Upper lobe of right lung (tissue), 1 donor: ENCODE measurements around the gene CORIN. TPM values are rescaled to one million over a fixed set of nuclear protein-coding genes. Genes with fewer than 3 reads are reported as not detected.

ENCODE experiments used
- ATAC-seq: fragments of 200-7000 bp; cut with Tn5 transposase; one replicate; pipeline ENCODE4 v1.9.1; 2020; ENCODE audit warnings: mild to moderate bottlenecking, moderate library complexity
- DNase-seq: peaks from one replicate; pipeline ENCODE4 v3.0.0-alpha.2; 2020
- H3K27ac ChIP-seq: fragments of 200-600 bp; one replicate; pipeline ENCODE4 v1.8.0; 2022
- H3K27me3 ChIP-seq: fragments of 200-600 bp; one replicate; pipeline ENCODE4 v1.8.0; 2022; ENCODE audit warnings: mild to moderate bottlenecking
- H3K36me3 ChIP-seq: fragments of 200-600 bp; one replicate; pipeline ENCODE4 v1.8.0; 2022
- H3K4me1 ChIP-seq: fragments of 200-600 bp; one replicate; pipeline ENCODE4 v1.8.0; 2022
- H3K4me3 ChIP-seq: fragments of 200-600 bp; one replicate; pipeline ENCODE4 v1.8.0; 2022; ENCODE audit warnings: mild to moderate bottlenecking
- H3K9me3 ChIP-seq: fragments of 200-600 bp; one replicate; pipeline ENCODE4 v1.8.0; 2022
- CTCF ChIP-seq: fragments of 200-600 bp; IDR thresholded peaks from one replicate; pipeline ENCODE4 v1.8.0; 2022; ENCODE audit warnings: antibody characterized with exemption
- intact Hi-C: fragments of 100-400 bp; cut with DNase I; formaldehyde crosslinking; loops from one replicate; pipeline ENCODE4 v1.11.0; 2022
- total RNA-seq: library from RNA; stranded (reverse); fragmentation: NEBNext Ultra II Directional; extraction: Animal tissue kit (Norgen Biotek cat#: 25700); gene quantifications from one replicate; pipeline ENCODE4 v1.2.1, GENCODE V29; 2021
- donor health status: DM: no; HTN: yes; CAD: no; lungs with severe emphysema.

The CORIN gene
- total RNA-seq, 1 donor from 2014 or later: 3.7 TPM

- intact Hi-C loops: no loop called here
- Histone ChIP-seq H3K9me3 (no peaks in the 10 kb centered on the region), H3K4me1 (no peaks in the 10 kb centered on the region), H3K27me3 (no peaks in the 10 kb centered on the region), H3K4me3 (no peak overlapping the region), H3K27ac (no peak overlapping the region), H3K36me3 (no peaks in the 10 kb centered on the region)
- no peak for TF ChIP-seq CTCF
- no peak for ATAC-seq
- DNase-seq: no peak
Observed at GRCh38 chr4:47824840-47825239, 13.0 kb downstream of the CORIN start.

- H3K27ac ChIP-seq: no peak overlapping the region
- no peak overlapping the region for H3K4me3 ChIP-seq
Observed at GRCh38 chr4:47819178-47819577, 18.7 kb downstream of the CORIN start.

GRCh38 chr4:47817275-47817674 is 20.6 kb downstream of the CORIN start:
- no peak overlapping the region for H3K27ac ChIP-seq
- no peak for TF ChIP-seq CTCF
- H3K4me1 ChIP-seq: no peaks in the 10 kb centered on the region
- H3K9me3 ChIP-seq: no peaks in the 10 kb centered on the region
- DNase-seq (no peak), ATAC-seq (no peak)
- no peak overlapping the region for H3K4me3 ChIP-seq
- intact Hi-C loops: no loop called here
- no peaks in the 10 kb centered on the region for H3K36me3 ChIP-seq
- no peaks in the 10 kb centered on the region for H3K27me3 ChIP-seq

More at GRCh38 chr4:47819178-47819577, 18.7 kb downstream of the CORIN start:
- no peak for ATAC-seq
- no peak for TF ChIP-seq CTCF
- H3K27me3 ChIP-seq: no peaks in the 10 kb centered on the region
- H3K4me1 ChIP-seq: no peaks in the 10 kb centered on the region
- intact Hi-C loops: no loop called here
- H3K9me3 ChIP-seq: no peaks in the 10 kb centered on the region
- no peak for DNase-seq
- no peaks in the 10 kb centered on the region for H3K36me3 ChIP-seq

- H3K9me3 ChIP-seq: no peaks in the 10 kb centered on the region
- no peaks in the 10 kb centered on the region for H3K4me1 ChIP-seq
- intact Hi-C loops: no loop called here
- TF ChIP-seq CTCF: no peak
- no peaks in the 10 kb centered on the region for H3K27me3 ChIP-seq
- no peaks in the 10 kb centered on the region for H3K36me3 ChIP-seq
- no peak for DNase-seq
- no peak overlapping the region for H3K4me3 ChIP-seq
- ATAC-seq: peak; percentile 82
- no peak overlapping the region for H3K27ac ChIP-seq
Observed at GRCh38 chr4:47816748-47817147, 21.1 kb downstream of the CORIN start.

- TF ChIP-seq CTCF: no peak
- intact Hi-C loops: no loop called here
- Histone ChIP-seq H3K4me1 (no peaks in the 10 kb centered on the region), H3K36me3 (no peaks in the 10 kb centered on the region), H3K27ac (no peak overlapping the region), H3K4me3 (no peak overlapping the region), H3K9me3 (no peaks in the 10 kb centered on the region), H3K27me3 (no peaks in the 10 kb centered on the region)
- ATAC-seq (no peak), DNase-seq (no peak)
Observed at GRCh38 chr4:47814618-47815295, 23.1 kb downstream of the CORIN start.
